TTC549 (cell line): ENCODE data around the gene TMEM45A.
"Not testable (repeated sequence)": the region's sequence is repeated elsewhere in the genome, so short reads cannot be mapped to it uniquely, and the experiment has no call there.

ENCODE experiments used
- FAIRE-seq: peaks from 2 replicates; lab custom pipeline; 2012; peaks lifted over from hg19 to GRCh38; lab: Jason Lieb, UNC

The TMEM45A gene

DNA sequence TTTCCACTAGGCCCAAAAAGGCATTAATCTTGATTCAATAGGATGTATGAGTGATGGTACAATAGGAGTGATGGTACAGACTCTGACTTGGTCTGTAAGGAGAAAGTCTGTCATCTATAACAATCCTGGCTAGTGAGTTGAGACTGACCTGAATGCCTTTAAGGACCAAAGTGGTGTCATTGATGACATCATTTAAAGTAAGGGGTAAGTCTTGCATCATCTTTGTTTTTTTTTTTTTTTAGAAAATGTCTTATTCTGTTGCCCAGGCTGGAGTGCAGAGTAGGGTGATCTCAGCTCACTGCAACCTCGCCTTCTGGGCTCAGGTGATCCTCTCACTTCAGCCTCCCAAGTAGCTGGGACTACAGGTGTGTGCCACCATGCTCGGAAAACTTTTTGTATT, 5.6 kb upstream of the TMEM45A start:
- FAIRE-seq = no peak

- FAIRE-seq = no peak
These were observed 3.3 kb upstream of the TMEM45A start for GRCh38 chr3:100489118-100489517.

GRCh38 chr3:100496711-100497261, 4.4 kb downstream of the TMEM45A start:
- FAIRE-seq = no peak

DNA sequence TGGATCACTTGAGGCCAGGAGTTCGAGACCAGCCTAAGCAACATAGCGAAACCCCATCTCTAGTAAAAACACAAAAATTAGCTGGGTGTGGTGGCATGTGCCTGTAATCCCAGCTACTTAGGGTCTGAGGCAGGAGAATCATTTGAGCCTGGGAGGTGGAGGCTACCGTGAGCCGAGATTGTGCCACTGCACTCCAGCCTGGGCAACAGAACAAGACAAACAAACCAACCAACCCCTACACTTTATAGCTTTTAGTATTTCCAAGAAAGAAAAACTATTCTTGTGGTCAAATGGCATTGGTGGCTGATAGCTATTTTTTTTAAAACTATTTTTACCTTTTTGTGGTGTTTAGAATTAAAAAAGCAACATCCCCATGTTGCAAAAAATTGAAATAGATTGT, 7.2 kb downstream of the TMEM45A start:
- no peak for FAIRE-seq

DNA sequence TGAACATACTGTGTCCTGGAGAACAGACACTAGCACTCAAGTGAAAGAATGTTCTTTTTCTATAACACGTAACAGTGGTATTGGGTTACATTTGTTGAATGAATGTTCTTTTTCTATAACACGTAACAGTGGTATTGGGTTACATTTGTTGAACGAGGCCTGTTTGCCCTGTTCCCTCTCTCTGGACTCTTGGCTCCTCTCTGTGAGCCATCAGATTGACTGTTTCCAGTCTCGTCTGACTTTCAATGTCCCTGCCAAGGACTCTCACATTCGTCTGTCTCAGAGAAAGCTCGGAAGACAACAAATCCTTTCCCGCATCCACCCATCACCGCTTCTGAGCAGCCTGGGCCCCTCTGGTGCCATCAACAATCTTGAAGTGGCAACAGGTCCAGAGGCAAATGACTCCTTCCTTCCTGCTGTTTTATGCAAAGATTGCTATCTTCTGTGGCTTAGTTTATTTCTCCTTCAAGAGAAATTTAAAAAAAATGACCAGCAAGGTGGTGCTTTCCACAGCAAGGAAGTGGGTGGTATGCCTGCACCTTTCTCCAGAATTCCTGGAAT, 8.0 kb downstream of the TMEM45A start:
- FAIRE-seq = no peak

GRCh38 chr3:100503448-100503847, 11.0 kb downstream of the TMEM45A start:
- FAIRE-seq = no peak

GRCh38 chr3:100506355-100506754, 13.9 kb downstream of the TMEM45A start:
- FAIRE-seq = no peak

- FAIRE-seq = not testable (repeated sequence)
These were observed 17.4 kb downstream of the TMEM45A start for GRCh38 chr3:100509818-100510217.

DNA sequence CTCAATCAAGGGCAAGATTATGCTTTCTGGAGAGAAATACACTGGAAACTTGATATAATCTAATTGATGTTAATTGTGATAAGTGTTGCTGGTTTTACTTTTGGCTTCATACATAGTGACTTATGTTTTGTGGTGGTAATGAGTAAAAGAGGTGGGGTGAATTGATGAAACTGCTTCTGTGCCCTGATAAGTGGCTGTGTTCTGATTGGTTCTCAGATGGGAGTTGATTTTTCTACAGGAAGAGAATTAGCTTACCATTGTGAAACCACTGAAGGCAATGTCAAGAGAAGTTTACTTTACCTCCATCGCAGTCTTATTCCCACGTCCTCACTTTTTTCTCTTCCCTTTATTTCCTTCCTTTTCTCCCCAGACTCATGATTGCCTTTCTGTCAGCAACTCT, 23.8 kb downstream of the TMEM45A start:
- no peak for FAIRE-seq

DNA sequence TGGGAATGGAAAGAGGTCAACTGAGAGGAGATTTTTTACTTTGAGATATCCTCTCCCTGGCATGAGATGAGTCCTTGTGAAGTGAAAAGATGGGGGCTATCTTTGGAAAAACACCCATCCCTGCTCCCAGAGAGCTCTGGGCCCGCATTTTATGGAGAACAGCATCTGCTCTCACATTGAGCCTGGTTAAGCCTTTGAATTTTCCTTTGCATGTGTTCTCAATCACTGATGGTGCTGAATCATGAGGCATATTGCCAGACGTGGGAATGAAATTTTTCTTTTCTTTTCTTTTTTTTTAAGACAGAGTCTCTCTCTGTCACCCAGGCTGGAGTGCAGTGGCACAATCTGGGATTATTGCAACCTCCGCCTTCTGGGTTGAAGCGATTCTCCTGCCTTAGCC, 24.4 kb downstream of the TMEM45A start:
- FAIRE-seq = no peak

DNA sequence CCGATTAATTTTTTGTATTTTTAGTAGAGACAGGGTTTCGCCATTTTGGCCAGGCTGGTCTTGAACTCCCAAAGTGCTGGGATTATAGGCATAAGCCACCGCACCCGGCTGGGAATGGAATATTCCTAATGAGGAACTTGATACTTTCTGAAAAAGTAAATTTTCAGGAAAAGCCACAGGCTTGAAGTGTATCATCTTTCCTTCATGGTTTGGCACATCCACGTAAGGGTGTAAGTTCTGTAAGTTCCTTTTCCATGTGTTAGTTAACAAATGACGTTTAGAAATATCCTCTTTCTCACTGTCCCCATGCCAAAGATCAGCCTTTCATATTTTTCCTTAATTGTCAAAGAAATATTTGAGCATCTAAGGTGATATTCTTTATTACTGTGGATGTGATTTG, 24.9 kb downstream of the TMEM45A start:
- FAIRE-seq = no peak

GRCh38 chr3:100518244-100518643, 25.8 kb downstream of the TMEM45A start:
- no peak for FAIRE-seq

DNA sequence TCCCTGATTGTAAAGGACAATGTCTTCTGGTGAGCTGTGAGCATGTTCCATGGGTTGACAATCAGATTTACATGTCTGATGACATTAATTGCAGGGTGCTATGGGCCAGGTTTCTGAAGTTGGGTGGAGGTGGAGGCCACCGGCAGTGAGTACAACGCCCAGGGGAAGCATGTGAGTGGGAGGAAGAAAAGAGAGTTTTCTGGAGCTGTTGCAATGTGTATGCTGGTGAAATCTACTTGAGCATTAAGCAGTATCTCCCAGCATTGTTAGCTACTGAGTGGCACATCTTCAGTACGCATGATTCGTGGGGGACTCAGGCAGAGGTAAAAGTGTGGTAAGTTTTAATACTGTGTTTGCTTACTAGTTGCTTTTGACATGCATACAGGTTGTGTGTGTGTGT, 26.6 kb downstream of the TMEM45A start:
- no peak for FAIRE-seq

DNA sequence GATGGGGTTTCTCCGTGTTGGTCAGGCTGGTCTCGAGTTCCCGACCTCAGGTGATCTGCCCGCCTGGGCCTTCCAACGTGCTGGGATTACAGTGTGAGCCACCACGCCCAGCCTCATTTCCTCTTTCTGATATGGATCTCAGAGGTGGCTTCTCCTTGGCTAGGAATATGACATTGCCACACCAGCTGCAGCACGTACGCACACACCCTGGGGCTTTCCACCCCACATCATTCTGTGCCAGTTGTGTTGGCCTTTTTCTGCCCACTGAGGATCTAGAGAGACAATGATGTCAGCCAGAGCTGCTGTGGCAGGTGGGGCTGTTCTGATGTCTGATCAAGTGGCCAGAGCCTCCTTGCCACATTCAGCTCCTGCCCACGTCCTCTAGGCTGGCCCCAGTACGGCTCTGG, 29.0 kb downstream of the TMEM45A start:
- FAIRE-seq = no peak

DNA sequence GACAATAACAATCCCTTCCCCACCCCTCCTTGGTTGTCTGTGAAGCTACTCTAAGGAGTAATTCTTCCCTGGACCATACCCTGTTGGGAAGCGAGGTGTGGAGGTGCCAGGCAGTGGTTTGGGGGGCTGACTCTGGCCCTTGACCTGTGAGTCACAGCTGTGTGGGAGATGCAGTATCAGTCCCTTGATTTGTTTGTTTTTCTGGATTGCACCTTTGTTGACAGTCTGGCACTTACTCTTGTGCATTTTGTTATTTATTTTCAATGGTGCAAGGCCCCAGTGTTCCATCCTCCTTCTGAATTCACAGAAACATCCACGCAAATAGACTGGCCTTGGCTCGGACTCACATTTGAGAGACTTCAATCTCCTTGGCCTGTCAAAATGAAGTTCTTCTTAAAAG, 29.7 kb downstream of the TMEM45A start:
- no peak for FAIRE-seq

DNA sequence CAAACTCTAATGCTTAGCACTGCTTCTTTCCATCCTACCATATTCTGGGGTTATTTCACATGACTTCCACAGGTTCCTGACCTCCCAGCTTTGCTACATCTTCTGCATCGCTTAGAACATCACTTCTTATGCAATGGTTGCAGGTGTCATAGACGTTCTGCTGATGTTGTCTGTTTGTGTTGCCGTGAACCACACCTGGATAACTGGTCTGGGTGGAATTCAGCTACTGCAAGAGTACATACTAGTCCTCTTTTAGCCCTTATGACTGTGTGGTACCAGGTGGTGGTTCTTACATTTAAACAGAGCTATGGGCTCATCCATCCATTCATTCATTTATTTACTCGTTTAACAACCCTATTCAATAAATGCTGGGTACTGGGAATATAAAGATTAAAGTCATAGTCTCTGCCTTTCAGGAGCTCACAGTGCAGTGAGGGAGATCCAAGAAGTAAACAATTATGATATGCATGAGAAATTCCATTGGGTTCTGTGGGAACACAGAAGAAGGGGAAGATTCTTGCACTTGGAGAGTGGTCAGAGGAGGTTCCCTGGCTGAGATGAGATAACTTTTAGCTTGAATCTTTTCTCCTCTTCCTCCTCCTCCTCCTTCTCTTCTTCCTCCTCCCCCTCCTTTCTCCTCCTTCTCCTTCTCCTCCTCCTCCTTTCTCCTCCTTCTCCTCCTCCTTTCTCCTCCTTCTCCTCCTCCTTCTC, 30.8 kb downstream of the TMEM45A start:
- no peak for FAIRE-seq

- FAIRE-seq = no peak
These were observed 33.6 kb downstream of the TMEM45A start for GRCh38 chr3:100525753-100526612.

- no peak for FAIRE-seq
These were observed 34.4 kb downstream of the TMEM45A start for GRCh38 chr3:100526613-100527346.

- FAIRE-seq = no peak
These were observed 34.9 kb downstream of the TMEM45A start for GRCh38 chr3:100527347-100527735.

DNA sequence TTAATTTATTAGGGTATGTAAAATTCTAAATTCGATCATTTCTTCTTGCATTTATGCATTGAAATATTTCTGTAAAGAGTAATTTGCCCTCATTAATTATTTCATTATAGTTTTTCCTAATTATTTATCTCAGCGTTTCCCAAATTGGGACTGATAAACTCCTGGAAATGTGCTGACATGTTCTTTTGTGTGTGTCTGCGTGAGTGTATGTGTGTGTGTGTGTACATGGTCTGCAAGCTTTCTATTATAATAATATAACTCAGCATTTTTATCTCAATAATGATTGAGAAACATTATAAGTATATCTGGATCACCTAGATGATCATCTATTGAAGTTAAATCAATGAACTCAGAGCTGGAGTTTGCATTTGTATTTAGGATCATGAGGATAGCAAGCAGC, 38.7 kb downstream of the TMEM45A start:
- no peak for FAIRE-seq

- no peak for FAIRE-seq
These were observed 40.0 kb downstream of the TMEM45A start for GRCh38 chr3:100532411-100532810.

DNA sequence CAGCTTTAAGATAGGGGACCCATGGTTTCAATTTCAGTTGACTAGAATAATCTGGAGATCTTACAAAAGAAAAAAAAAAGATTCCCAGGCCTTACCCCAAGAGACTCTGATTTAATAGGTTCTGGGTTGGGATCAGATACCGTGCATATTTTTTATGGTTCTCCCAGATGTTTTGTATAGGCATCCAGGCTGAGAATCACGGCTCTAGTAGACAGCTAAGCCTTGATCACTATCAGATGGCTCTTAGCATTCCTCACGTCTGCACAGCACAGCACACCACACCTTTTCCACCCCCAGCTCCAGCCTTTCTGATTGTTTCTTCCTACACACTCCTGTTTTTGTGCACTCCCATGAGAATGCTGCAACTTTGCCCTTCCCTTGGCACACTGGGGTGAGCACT, 40.8 kb downstream of the TMEM45A start:
- no peak for FAIRE-seq

DNA sequence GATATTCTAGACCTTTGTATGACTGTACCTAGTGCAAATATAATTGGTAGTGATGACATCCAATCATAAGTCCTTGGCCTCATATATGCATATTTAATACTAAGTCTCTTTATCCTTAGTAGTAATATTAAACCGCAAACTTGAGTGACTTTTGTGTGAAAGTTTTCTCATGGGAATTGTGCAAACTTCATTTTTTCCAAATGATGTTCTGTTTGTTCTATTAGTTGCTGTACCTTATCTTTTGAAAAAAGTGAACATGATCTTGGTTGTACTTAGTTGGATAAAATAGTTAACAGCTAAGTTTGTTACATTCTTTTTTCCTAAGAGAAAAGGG, 43.2 kb downstream of the TMEM45A start:
- no peak for FAIRE-seq
